H9 (cell line): ENCODE results near the gene ZMYND12. TPM values are rescaled to one million over a fixed set of nuclear protein-coding genes. Genes with fewer than 3 reads are reported as not detected.

Experiments
- DNase-seq: peaks from one replicate; pipeline ENCODE4 v3.0.0-alpha.2; 2017
- H2AFZ ChIP-seq: one replicate; pipeline ENCODE4 v1.6.1; 2013; ENCODE audit warnings: mild to moderate bottlenecking, low read length, control low read depth, moderate library complexity
- H2AK5ac ChIP-seq: 2 replicates; pipeline ENCODE4 v1.6.1; 2013; ENCODE audit warnings: low read length, control low read depth, mixed read lengths; ENCODE audit not compliant: insufficient read length
- H2BK120ac ChIP-seq: one replicate; pipeline ENCODE4 v1.6.1; 2013; ENCODE audit warnings: low read depth, mild to moderate bottlenecking, low read length, control low read depth, inconsistent platforms; ENCODE audit not compliant: poor library complexity, severe bottlenecking
- H2BK12ac ChIP-seq: 2 replicates; pipeline ENCODE4 v1.6.1; 2013; ENCODE audit warnings: low read length, control low read depth, mixed read lengths, low read depth; ENCODE audit not compliant: insufficient read length
- H2BK15ac ChIP-seq: 2 replicates; pipeline ENCODE4 v1.6.1; 2013; ENCODE audit warnings: low read depth, low read length, control low read depth
- H2BK20ac ChIP-seq: one replicate; pipeline ENCODE4 v1.6.1; 2013; ENCODE audit warnings: low read depth, mild to moderate bottlenecking, low read length, control low read depth, inconsistent platforms; ENCODE audit not compliant: poor library complexity, severe bottlenecking
- H2BK5ac ChIP-seq: 2 replicates; pipeline ENCODE4 v1.6.1; 2013; ENCODE audit warnings: low read length, control low read depth, mixed read lengths; ENCODE audit not compliant: insufficient read length
- H3K14ac ChIP-seq: 2 replicates; pipeline ENCODE4 v1.6.1; 2013; ENCODE audit warnings: low read length, control low read depth; ENCODE audit not compliant: insufficient read depth
- H3K18ac ChIP-seq: 2 replicates; pipeline ENCODE4 v1.6.1; 2013; ENCODE audit warnings: low read depth, mild to moderate bottlenecking, mixed read lengths, low read length, control low read depth; ENCODE audit not compliant: insufficient read length
- H3K23ac ChIP-seq: 2 replicates; pipeline ENCODE4 v1.6.1; 2013; ENCODE audit warnings: low read length, control low read depth, mixed read lengths, low read depth; ENCODE audit not compliant: insufficient read length
- H3K23me2 ChIP-seq: 2 replicates; pipeline ENCODE4 v1.6.1; 2013; ENCODE audit warnings: low read depth, mild to moderate bottlenecking, mixed read lengths, low read length, control low read depth; ENCODE audit not compliant: insufficient read length, poor library complexity, severe bottlenecking
- H3K27ac ChIP-seq: 2 replicates; pipeline ENCODE4 v1.5.1; 2013; ENCODE audit warnings: low read length, control low read depth, mixed read lengths, low read depth; ENCODE audit not compliant: insufficient read length
- H3K27me3 ChIP-seq: 2 replicates; pipeline ENCODE4 v1.6.1; 2013; ENCODE audit warnings: low read length, control low read depth, inconsistent platforms; ENCODE audit not compliant: insufficient read depth
- H3K4ac ChIP-seq: 2 replicates; pipeline ENCODE4 v1.6.1; 2013; ENCODE audit warnings: low read depth, mild to moderate bottlenecking, control low read depth, inconsistent platforms, low read length, moderate library complexity
- H3K4me1 ChIP-seq: 2 replicates; pipeline ENCODE4 v1.6.1; 2013; ENCODE audit warnings: low read length, control low read depth, inconsistent platforms; ENCODE audit not compliant: insufficient read depth
- H3K4me2 ChIP-seq: 2 replicates; pipeline ENCODE4 v1.6.1; 2013; ENCODE audit warnings: low read length, control low read depth, mixed read lengths; ENCODE audit not compliant: insufficient read length, insufficient read depth
- H3K56ac ChIP-seq: 2 replicates; pipeline ENCODE4 v1.6.1; 2013; ENCODE audit warnings: low read depth, mild to moderate bottlenecking, mixed read lengths, low read length, control low read depth; ENCODE audit not compliant: insufficient read length
- H3K79me1 ChIP-seq: 2 replicates; pipeline ENCODE4 v1.6.1; 2013; ENCODE audit warnings: low read depth, mild to moderate bottlenecking, moderate library complexity, low read length, control low read depth, inconsistent platforms; ENCODE audit not compliant: insufficient read depth, poor library complexity, severe bottlenecking
- H3K79me2 ChIP-seq: 2 replicates; pipeline ENCODE4 v1.6.1; 2013; ENCODE audit warnings: low read length, control low read depth, inconsistent platforms; ENCODE audit not compliant: insufficient read depth
- H3K9ac ChIP-seq: 2 replicates; pipeline ENCODE4 v1.6.1; 2013; ENCODE audit warnings: low read length, control low read depth, mixed read lengths; ENCODE audit not compliant: insufficient read length; ENCODE audit errors: extremely low read depth
- H3K9me3 ChIP-seq: one replicate; pipeline ENCODE4 v1.6.1; 2013; ENCODE audit warnings: low read depth, low read length, inconsistent platforms; ENCODE audit not compliant: control insufficient read depth
- H3T11ph ChIP-seq: one replicate; pipeline ENCODE4 v1.6.1; 2013; ENCODE audit warnings: mild to moderate bottlenecking, low read length, control low read depth, inconsistent platforms
- H4K20me1 ChIP-seq: one replicate; pipeline ENCODE4 v1.6.1; 2013; ENCODE audit not compliant: control insufficient read depth, insufficient read length, insufficient read depth
- H4K5ac ChIP-seq: 2 replicates; pipeline ENCODE4 v1.6.1; 2013; ENCODE audit warnings: low read depth, mild to moderate bottlenecking, mixed read lengths, low read length, control low read depth; ENCODE audit not compliant: insufficient read length
- H4K8ac ChIP-seq: replicated peaks from 2 replicates; pipeline ENCODE4 v1.6.1; 2013; ENCODE audit warnings: low read length, control low read depth, mixed read lengths, low read depth; ENCODE audit not compliant: insufficient read length
- H4K91ac ChIP-seq: 2 replicates; pipeline ENCODE4 v1.6.1; 2013; ENCODE audit warnings: low read depth, mild to moderate bottlenecking, moderate library complexity, mixed read lengths, low read length, control low read depth; ENCODE audit not compliant: insufficient read length
- H3K27ac Mint-ChIP-seq, 3 experiments: 2 replicates in 2 of 3; 3 replicates in 1 of 3; pipeline ENCODE4 v1.8.0; 2020 to 2021; ENCODE audit warnings: mixed read lengths in 3 of 3, mild to moderate bottlenecking in 1 of 3, moderate library complexity in 1 of 3
- H3K27me3 Mint-ChIP-seq: 2 replicates; pipeline ENCODE4 v1.8.0; 2021; ENCODE audit warnings: low read depth, mild to moderate bottlenecking, moderate library complexity, mixed read lengths
- H3K36me3 Mint-ChIP-seq, 3 experiments: 2 replicates in 2 of 3; 3 replicates in 1 of 3; pipeline ENCODE4 v1.8.0; 2020 to 2021; ENCODE audit warnings: low read depth in 3 of 3, mixed read lengths in 3 of 3; ENCODE audit not compliant: insufficient read depth in 1 of 3
- H3K4me1 Mint-ChIP-seq, 2 experiments: 2 replicates each; pipeline ENCODE4 v1.8.0; 2020; ENCODE audit warnings: mixed read lengths in 2 of 2
- H3K4me3 Mint-ChIP-seq, 2 experiments: 2 replicates in 1 of 2; 3 replicates in 1 of 2; pipeline ENCODE4 v1.8.0; 2020 to 2021; ENCODE audit warnings: mild to moderate bottlenecking in 2 of 2, mixed read lengths in 2 of 2, moderate library complexity in 1 of 2
- H3K9me3 Mint-ChIP-seq, 2 experiments: 2 replicates in 1 of 2; 3 replicates in 1 of 2; pipeline ENCODE4 v1.8.0; 2020; ENCODE audit warnings: mild to moderate bottlenecking in 2 of 2, mixed read lengths in 2 of 2, moderate library complexity in 1 of 2
- WGBS: extraction: QIAGEN DNeasy Blood & Tissue Kit; methylation state at CpG from one replicate; pipeline ENCODE4 v1.1.7; 2013; ENCODE audit warnings: missing lambda C conversion rate, low lambda C conversion rate, mixed read lengths; ENCODE audit not compliant: insufficient read length; ENCODE audit errors: extremely low coverage; 5-methylcytosine and 5-hydroxymethylcytosine counted together
- total RNA-seq: library from RNA; stranded (reverse); gene quantifications from 2 replicates; pipeline ENCODE4 v1.2.1, GENCODE V29; 2021
- TF ChIP-seq, protein P1 (sequence below): fragments of 200-600 bp; sonication (generic); conservative IDR thresholded peaks from 3 replicates; pipeline ENCODE4 v1.8.0; 2021; ENCODE audit warnings: antibody characterized with exemption, mild to moderate bottlenecking

Gene ZMYND12
- total RNA-seq, 1 experiment from 2014 or later, result 0.42 TPM

DNA sequence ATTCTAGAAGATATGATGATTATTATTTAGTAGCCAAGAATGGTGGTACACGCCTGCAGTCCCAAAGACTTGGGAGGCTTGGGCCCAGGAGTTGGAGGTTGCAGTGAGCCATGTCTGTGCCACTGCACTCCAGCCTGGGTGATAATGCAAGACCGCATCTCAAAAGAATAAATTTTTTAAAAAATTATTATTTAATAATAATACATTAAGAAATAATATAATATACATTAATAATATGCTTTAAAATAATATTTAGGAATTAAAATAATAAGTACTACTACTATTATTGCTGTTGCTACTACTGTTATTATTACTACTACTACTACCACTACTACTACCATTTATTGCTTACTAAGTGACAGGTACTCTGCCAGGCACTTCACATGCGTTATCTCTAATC is 34.4 kb upstream of the ZMYND12 start:
- no CpG with 5 or more reads among the region's 3 CpGs for WGBS
- Histone ChIP-seq H3K14ac (no peak overlapping the region), H4K20me1 (no peaks in the 10 kb centered on the region), H2BK12ac (no peak overlapping the region), H3K4me2 (no peak overlapping the region), H3K23me2 (no peaks in the 10 kb centered on the region), H2BK120ac (no peak overlapping the region), H3T11ph (no peak overlapping the region), H3K56ac (no peak overlapping the region), H4K8ac (no peak overlapping the region), H2BK20ac (no peak overlapping the region), H2BK5ac (no peak overlapping the region), H3K79me2 (no peaks in the 10 kb centered on the region), H3K9me3 (no peaks in the 10 kb centered on the region), H3K4ac (no peak overlapping the region), H3K18ac (no peak overlapping the region), H3K23ac (no peak overlapping the region), H3K9ac (no peak overlapping the region), H2AK5ac (no peak overlapping the region), H4K91ac (no peak overlapping the region), H3K4me1 (no peaks in the 10 kb centered on the region), H2BK15ac (no peak overlapping the region), H3K79me1 (no peaks in the 10 kb centered on the region), H3K27ac (no peak overlapping the region), H4K5ac (no peak overlapping the region), H3K27me3 (no peaks in the 10 kb centered on the region), H2AFZ (no peak overlapping the region)
- no peaks in the 10 kb centered on the region; a peak in 1 of 7 replicates for H3K36me3 Mint-ChIP-seq
- H3K27me3 Mint-ChIP-seq, result peaks cover 6% of the 10 kb centered on the region
- no peaks in the 10 kb centered on the region for H3K4me1 Mint-ChIP-seq
- no peak for DNase-seq
- H3K27ac Mint-ChIP-seq, result no peak overlapping the region
- H3K9me3 Mint-ChIP-seq, result peaks cover 7 to 8% of the 10 kb centered on the region in 2 experiments; a peak in 4 of 5 replicates
- TF ChIP-seq, protein P1, sequence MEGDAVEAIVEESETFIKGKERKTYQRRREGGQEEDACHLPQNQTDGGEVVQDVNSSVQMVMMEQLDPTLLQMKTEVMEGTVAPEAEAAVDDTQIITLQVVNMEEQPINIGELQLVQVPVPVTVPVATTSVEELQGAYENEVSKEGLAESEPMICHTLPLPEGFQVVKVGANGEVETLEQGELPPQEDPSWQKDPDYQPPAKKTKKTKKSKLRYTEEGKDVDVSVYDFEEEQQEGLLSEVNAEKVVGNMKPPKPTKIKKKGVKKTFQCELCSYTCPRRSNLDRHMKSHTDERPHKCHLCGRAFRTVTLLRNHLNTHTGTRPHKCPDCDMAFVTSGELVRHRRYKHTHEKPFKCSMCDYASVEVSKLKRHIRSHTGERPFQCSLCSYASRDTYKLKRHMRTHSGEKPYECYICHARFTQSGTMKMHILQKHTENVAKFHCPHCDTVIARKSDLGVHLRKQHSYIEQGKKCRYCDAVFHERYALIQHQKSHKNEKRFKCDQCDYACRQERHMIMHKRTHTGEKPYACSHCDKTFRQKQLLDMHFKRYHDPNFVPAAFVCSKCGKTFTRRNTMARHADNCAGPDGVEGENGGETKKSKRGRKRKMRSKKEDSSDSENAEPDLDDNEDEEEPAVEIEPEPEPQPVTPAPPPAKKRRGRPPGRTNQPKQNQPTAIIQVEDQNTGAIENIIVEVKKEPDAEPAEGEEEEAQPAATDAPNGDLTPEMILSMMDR, result no peak
- H3K4me3 Mint-ChIP-seq, result no peak overlapping the region
